Measurements from ENCODE around the gene TSPEAR. TPM values are rescaled to one million over a fixed set of nuclear protein-coding genes. Genes with fewer than 3 reads are reported as not detected.

Gene TSPEAR
- total and polyA plus RNA-seq, 2 of the 13 experiments (the other 11 are each of a cell fraction or from before 2014, with no cell fraction given) = 0.07 to 0.32 TPM

DNA sequence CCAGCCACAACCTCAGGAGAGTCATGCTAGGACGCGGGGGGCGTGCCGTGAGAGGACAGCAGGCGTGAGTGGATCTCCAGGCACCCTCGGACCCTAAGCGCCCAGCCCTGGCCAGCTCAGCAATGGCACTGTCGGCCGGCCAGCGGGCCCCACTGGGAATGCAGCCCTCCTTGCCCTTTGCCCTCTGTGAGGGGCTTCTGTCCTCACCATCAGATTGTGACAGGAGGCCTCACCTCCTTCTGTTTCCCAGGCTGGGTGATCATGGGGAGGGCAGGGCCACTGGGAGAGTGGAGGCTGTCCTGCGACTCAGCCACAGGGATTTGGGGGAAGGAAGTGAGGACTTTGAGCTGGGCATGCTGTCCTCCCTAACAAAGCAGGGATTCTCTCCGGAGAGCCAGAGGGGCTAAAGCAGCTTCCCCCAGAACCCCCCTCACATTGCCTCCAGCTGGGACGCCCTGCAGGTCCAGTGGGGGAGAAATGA lies 262.7 kb downstream of the TSPEAR start (continued):
- TF ChIP-seq, protein P1, sequence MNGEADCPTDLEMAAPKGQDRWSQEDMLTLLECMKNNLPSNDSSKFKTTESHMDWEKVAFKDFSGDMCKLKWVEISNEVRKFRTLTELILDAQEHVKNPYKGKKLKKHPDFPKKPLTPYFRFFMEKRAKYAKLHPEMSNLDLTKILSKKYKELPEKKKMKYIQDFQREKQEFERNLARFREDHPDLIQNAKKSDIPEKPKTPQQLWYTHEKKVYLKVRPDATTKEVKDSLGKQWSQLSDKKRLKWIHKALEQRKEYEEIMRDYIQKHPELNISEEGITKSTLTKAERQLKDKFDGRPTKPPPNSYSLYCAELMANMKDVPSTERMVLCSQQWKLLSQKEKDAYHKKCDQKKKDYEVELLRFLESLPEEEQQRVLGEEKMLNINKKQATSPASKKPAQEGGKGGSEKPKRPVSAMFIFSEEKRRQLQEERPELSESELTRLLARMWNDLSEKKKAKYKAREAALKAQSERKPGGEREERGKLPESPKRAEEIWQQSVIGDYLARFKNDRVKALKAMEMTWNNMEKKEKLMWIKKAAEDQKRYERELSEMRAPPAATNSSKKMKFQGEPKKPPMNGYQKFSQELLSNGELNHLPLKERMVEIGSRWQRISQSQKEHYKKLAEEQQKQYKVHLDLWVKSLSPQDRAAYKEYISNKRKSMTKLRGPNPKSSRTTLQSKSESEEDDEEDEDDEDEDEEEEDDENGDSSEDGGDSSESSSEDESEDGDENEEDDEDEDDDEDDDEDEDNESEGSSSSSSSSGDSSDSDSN (CRISPR knock-in tag; IDR thresholded peaks at IDR 0.05) = 0 out of 2 replicates have a peak, but pooled peaks have one; percentile 26
- TF ChIP-seq KAT7 (CRISPR knock-in tag; IDR thresholded peaks at IDR 0.05; ENCODE audit: borderline replicate concordance) (no peak), ZNF343 (CRISPR knock-in tag; IDR thresholded peaks at IDR 0.05) (no peak), ZNF615 (CRISPR knock-in tag; IDR thresholded peaks at IDR 0.05; ENCODE audit: borderline replicate concordance) (no peak), ZNF235 (CRISPR knock-in tag; IDR thresholded peaks at IDR 0.05; ENCODE audit: borderline replicate concordance) (no peak), MBD4 (IDR thresholded peaks at IDR 0.05; ENCODE audit: borderline replicate concordance, low read length) (no peak), CC2D1A (CRISPR knock-in tag; IDR thresholded peaks at IDR 0.05) (no peak), MTA3 (CRISPR knock-in tag; IDR thresholded peaks at IDR 0.05) (no peak), ZNF709 (CRISPR knock-in tag; IDR thresholded peaks at IDR 0.05) (no peak), ZNF788 (CRISPR knock-in tag; IDR thresholded peaks at IDR 0.05; ENCODE audit: borderline replicate concordance) (no peak), GFI1 (CRISPR knock-in tag; IDR thresholded peaks at IDR 0.05; ENCODE audit: borderline replicate concordance) (no peak), MTF1 (CRISPR knock-in tag; IDR thresholded peaks at IDR 0.05) (no peak), ZEB1 (IDR thresholded peaks at IDR 0.05; ENCODE audit: insufficient replicate concordance, low read depth) (no peak), TCF7 (IDR thresholded peaks at IDR 0.05; ENCODE audit: low read depth) (no peak), NR2F2 (IDR thresholded peaks at IDR 0.05; ENCODE audit: borderline replicate concordance, low read depth) (no peak), YEATS4 (CRISPR knock-in tag; IDR thresholded peaks at IDR 0.05; ENCODE audit: borderline replicate concordance) (0 out of 2 replicates have a peak, but pooled peaks have one; percentile 27)
- TF ChIP-seq, protein P2, sequence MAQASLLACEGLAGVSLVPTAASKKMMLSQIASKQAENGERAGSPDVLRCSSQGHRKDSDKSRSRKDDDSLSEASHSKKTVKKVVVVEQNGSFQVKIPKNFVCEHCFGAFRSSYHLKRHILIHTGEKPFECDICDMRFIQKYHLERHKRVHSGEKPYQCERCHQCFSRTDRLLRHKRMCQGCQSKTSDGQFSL (CRISPR knock-in tag; IDR thresholded peaks at IDR 0.05) = no peak
- TF ChIP-seq, protein P3, sequence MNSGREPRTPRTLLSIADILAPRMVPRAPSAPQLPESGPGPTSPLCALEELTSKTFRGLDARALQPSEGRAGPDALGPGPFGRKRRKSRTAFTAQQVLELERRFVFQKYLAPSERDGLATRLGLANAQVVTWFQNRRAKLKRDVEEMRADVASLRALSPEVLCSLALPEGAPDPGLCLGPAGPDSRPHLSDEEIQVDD (CRISPR knock-in tag; IDR thresholded peaks at IDR 0.05; ENCODE audit: borderline replicate concordance) = no peak
- TF ChIP-seq, protein P4, sequence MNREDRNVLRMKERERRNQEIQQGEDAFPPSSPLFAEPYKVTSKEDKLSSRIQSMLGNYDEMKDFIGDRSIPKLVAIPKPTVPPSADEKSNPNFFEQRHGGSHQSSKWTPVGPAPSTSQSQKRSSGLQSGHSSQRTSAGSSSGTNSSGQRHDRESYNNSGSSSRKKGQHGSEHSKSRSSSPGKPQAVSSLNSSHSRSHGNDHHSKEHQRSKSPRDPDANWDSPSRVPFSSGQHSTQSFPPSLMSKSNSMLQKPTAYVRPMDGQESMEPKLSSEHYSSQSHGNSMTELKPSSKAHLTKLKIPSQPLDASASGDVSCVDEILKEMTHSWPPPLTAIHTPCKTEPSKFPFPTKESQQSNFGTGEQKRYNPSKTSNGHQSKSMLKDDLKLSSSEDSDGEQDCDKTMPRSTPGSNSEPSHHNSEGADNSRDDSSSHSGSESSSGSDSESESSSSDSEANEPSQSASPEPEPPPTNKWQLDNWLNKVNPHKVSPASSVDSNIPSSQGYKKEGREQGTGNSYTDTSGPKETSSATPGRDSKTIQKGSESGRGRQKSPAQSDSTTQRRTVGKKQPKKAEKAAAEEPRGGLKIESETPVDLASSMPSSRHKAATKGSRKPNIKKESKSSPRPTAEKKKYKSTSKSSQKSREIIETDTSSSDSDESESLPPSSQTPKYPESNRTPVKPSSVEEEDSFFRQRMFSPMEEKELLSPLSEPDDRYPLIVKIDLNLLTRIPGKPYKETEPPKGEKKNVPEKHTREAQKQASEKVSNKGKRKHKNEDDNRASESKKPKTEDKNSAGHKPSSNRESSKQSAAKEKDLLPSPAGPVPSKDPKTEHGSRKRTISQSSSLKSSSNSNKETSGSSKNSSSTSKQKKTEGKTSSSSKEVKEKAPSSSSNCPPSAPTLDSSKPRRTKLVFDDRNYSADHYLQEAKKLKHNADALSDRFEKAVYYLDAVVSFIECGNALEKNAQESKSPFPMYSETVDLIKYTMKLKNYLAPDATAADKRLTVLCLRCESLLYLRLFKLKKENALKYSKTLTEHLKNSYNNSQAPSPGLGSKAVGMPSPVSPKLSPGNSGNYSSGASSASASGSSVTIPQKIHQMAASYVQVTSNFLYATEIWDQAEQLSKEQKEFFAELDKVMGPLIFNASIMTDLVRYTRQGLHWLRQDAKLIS (CRISPR knock-in tag; IDR thresholded peaks at IDR 0.05) = no peak
- TF ChIP-seq, protein P5, sequence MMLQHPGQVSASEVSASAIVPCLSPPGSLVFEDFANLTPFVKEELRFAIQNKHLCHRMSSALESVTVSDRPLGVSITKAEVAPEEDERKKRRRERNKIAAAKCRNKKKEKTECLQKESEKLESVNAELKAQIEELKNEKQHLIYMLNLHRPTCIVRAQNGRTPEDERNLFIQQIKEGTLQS (CRISPR knock-in tag; IDR thresholded peaks at IDR 0.05) = no peak
- TF ChIP-seq, protein P6, sequence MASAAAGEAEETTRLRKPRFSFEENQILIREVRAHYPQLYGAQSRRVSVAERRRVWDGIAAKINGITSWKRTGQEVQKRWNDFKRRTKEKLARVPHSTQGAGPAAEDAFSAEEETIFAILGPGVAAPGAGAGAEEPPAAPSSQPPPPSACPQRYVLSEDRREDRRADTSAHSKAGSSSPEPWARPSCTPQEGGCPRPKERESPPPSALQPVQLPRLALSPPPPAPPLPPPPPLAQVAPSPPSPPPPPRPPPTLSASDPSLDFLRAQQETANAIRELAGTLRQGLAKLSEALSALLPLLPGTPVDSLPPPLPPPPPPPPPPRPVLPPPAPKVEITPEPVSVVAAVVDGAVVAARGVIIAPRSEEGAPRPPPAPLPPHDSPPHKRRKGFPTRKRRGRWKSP (CRISPR knock-in tag; IDR thresholded peaks at IDR 0.05) = no peak
- TF ChIP-seq, protein P7, sequence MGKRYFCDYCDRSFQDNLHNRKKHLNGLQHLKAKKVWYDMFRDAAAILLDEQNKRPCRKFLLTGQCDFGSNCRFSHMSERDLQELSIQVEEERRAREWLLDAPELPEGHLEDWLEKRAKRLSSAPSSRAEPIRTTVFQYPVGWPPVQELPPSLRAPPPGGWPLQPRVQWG (CRISPR knock-in tag; IDR thresholded peaks at IDR 0.05; ENCODE audit: borderline replicate concordance, low read depth) = no peak
